Hepatocyte (in vitro differentiated cells): ENCODE results near the gene SLC25A4. TPM values are rescaled to one million over a fixed set of nuclear protein-coding genes. Genes with fewer than 3 reads are reported as not detected.

Experiments used
- DNase-seq: peaks from one replicate; pipeline ENCODE4 v3.0.0-alpha.2; 2016; ENCODE audit warnings: low spot score
- H2AFZ ChIP-seq: fragments of 200-600 bp; sonication (generic); 2 replicates; pipeline ENCODE4 v1.6.0; 2016; ENCODE audit warnings: antibody characterized with exemption, mild to moderate bottlenecking
- H3K27ac ChIP-seq: fragments of 200-600 bp; sonication (generic); 2 replicates; pipeline ENCODE4 v1.5.1; 2016; ENCODE audit warnings: mild to moderate bottlenecking
- H3K27me3 ChIP-seq: fragments of 200-600 bp; sonication (generic); 2 replicates; pipeline ENCODE4 v1.6.1; 2016
- H3K36me3 ChIP-seq: fragments of 200-600 bp; sonication (generic); replicated peaks from 2 replicates; pipeline ENCODE4 v1.5.1; 2016; ENCODE audit warnings: low read depth; ENCODE audit not compliant: insufficient read depth
- H3K4me1 ChIP-seq: fragments of 200-600 bp; sonication (generic); 2 replicates; pipeline ENCODE4 v1.5.1; 2016; ENCODE audit warnings: mild to moderate bottlenecking, moderate library complexity; ENCODE audit not compliant: insufficient read depth
- H3K4me2 ChIP-seq: fragments of 200-600 bp; sonication (generic); 2 replicates; pipeline ENCODE4 v1.6.0; 2016
- H3K4me3 ChIP-seq: fragments of 200-600 bp; sonication (generic); 2 replicates; pipeline ENCODE4 v1.5.1; 2016; ENCODE audit warnings: mild to moderate bottlenecking
- H3K79me2 ChIP-seq: fragments of 200-600 bp; sonication (generic); 2 replicates; pipeline ENCODE4 v1.6.0; 2017; ENCODE audit warnings: mild to moderate bottlenecking
- H3K9me2 ChIP-seq: fragments of 200-600 bp; sonication (generic); replicated peaks from 2 replicates; pipeline ENCODE4 v1.6.0; 2017; ENCODE audit warnings: mild to moderate bottlenecking; ENCODE audit not compliant: insufficient read depth
- H3K9me3 ChIP-seq: fragments of 200-600 bp; sonication (generic); 2 replicates; pipeline ENCODE4 v1.5.1; 2016; ENCODE audit warnings: low read depth, mild to moderate bottlenecking
- H4K20me1 ChIP-seq: fragments of 200-600 bp; sonication (generic); 2 replicates; pipeline ENCODE4 v1.6.0; 2016; ENCODE audit warnings: mild to moderate bottlenecking; ENCODE audit not compliant: insufficient read depth, poor library complexity, severe bottlenecking
- EZH2 ChIP-seq: fragments of 200-600 bp; sonication (generic); IDR thresholded peaks from 2 replicates; pipeline ENCODE4 v1.6.1; 2016; ENCODE audit warnings: antibody characterized with exemption, mild to moderate bottlenecking, borderline replicate concordance
- EZH2phosphoT487 ChIP-seq: fragments of 200-600 bp; sonication (generic); IDR thresholded peaks from one replicate; pipeline ENCODE4 v1.6.1; 2018; ENCODE audit warnings: antibody characterized with exemption, mild to moderate bottlenecking, low read depth, moderate library complexity; ENCODE audit not compliant: unreplicated experiment, severe bottlenecking
- WGBS: methylation state at CpG from one replicate; pipeline ENCODE4 v1.1.6; 2016; ENCODE audit warnings: low lambda C conversion rate; ENCODE audit errors: missing lambda C conversion rate; 5-methylcytosine and 5-hydroxymethylcytosine counted together
- polyA plus RNA-seq: library from polyadenylated mRNA; unstranded; fragments of >200 nt; fragmentation: Nextera tagmentation; extraction: Ambion mirVana; gene quantifications from 2 replicates; pipeline ENCODE4 v1.2.1, GENCODE V29; 2016
- total RNA-seq: library from RNA; depleted of rRNA; stranded (reverse); fragments of >200 nt; gene quantifications from 2 replicates; pipeline ENCODE4 v1.2.3, GENCODE V29; 2014
- TF ChIP-seq, protein P1 (sequence below): fragments of 200-600 bp; sonication (generic); IDR thresholded peaks from 2 replicates; pipeline ENCODE4 v1.5.1; 2016; ENCODE audit warnings: antibody characterized with exemption, mild to moderate bottlenecking; ENCODE audit not compliant: poor library complexity

The SLC25A4 gene
- total and polyA plus RNA-seq, 2 experiments from 2014 or later: 26.6 to 92.7 TPM

DNA sequence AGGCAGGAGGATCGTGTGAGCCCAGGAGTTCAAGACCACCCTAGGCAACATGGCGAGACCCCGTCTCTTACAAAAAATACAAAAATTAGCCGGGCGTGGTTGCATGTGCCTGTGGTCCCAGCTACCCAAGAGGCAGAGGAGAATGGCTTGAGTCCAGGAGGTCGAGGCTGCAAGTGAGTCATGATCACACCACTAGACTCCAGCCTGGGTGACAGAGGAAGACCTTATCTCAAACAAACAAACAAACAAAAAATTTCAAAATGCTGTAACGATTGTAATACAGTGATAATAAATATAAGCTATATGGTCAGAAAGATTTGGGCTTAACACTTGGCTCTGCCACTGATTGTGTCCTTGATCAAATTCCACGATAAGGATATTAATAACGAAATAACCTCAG lies 24.2 kb downstream of the SLC25A4 start:
- WGBS: 93% methylated on average over 9 of the region's 9 CpGs
- H3K36me3 ChIP-seq: no peaks in the 10 kb centered on the region
- no peak overlapping the region for H2AFZ ChIP-seq
- H4K20me1 ChIP-seq: no peaks in the 10 kb centered on the region
- H3K4me3 ChIP-seq: no peak overlapping the region
- H3K27ac ChIP-seq: no peak overlapping the region
- DNase-seq: no peak
- no peaks in the 10 kb centered on the region for H3K9me2 ChIP-seq
- H3K4me2 ChIP-seq: no peak overlapping the region
- H3K27me3 ChIP-seq: no peaks in the 10 kb centered on the region
- TF ChIP-seq, protein P1, sequence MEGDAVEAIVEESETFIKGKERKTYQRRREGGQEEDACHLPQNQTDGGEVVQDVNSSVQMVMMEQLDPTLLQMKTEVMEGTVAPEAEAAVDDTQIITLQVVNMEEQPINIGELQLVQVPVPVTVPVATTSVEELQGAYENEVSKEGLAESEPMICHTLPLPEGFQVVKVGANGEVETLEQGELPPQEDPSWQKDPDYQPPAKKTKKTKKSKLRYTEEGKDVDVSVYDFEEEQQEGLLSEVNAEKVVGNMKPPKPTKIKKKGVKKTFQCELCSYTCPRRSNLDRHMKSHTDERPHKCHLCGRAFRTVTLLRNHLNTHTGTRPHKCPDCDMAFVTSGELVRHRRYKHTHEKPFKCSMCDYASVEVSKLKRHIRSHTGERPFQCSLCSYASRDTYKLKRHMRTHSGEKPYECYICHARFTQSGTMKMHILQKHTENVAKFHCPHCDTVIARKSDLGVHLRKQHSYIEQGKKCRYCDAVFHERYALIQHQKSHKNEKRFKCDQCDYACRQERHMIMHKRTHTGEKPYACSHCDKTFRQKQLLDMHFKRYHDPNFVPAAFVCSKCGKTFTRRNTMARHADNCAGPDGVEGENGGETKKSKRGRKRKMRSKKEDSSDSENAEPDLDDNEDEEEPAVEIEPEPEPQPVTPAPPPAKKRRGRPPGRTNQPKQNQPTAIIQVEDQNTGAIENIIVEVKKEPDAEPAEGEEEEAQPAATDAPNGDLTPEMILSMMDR: no peak
- TF ChIP-seq EZH2phosphoT487 (no peak), EZH2 (no peak)
- no peaks in the 10 kb centered on the region for H3K79me2 ChIP-seq
- no peaks in the 10 kb centered on the region for H3K4me1 ChIP-seq
- no peaks in the 10 kb centered on the region for H3K9me3 ChIP-seq

DNA sequence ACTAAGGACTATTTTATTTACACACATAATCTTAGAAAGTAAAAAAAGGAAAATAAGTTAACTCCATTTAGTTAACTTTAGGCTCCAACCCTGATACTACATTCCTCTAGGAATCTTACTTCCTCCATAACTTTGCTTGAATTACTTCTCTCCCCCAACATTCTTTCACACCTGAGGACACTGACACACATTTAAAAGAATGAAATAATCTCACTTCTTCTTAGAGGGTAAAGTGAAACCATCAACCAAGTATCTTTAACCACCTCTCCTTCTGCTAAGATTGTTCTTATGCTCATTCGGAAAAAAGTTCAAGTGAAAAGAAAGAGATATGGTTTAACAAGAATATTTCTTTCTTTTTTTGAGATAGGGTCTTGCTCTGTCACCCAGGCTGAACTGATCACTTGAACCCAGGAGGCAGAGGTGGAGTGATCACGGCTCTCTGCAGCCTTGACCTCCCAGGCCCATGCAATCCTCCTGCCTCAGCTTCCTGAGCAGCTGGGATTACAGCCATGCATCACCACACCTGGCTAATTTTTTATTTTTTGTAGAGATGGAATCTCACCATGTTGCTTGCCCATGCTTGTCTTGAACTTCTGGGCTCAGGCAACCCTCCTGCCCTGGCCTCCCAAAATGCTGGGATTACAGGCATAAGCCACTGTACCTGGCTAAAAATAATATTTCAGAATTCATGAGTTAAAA lies 28.5 kb downstream of the SLC25A4 start:
- no peaks in the 10 kb centered on the region for H3K27me3 ChIP-seq
- H3K36me3 ChIP-seq: no peaks in the 10 kb centered on the region
- WGBS: 96% methylated on average over 2 of the region's 2 CpGs
- H3K27ac ChIP-seq: no peak overlapping the region
- H3K4me3 ChIP-seq: no peak overlapping the region
- no peaks in the 10 kb centered on the region for H4K20me1 ChIP-seq
- H3K9me3 ChIP-seq: no peaks in the 10 kb centered on the region
- no peak overlapping the region for H3K4me2 ChIP-seq
- DNase-seq: no peak
- H3K9me2 ChIP-seq: no peaks in the 10 kb centered on the region
- H2AFZ ChIP-seq: no peak overlapping the region
- no peaks in the 10 kb centered on the region for H3K4me1 ChIP-seq
- TF ChIP-seq, protein P1: no peak
- TF ChIP-seq EZH2 (no peak), EZH2phosphoT487 (no peak)
- no peaks in the 10 kb centered on the region for H3K79me2 ChIP-seq

DNA sequence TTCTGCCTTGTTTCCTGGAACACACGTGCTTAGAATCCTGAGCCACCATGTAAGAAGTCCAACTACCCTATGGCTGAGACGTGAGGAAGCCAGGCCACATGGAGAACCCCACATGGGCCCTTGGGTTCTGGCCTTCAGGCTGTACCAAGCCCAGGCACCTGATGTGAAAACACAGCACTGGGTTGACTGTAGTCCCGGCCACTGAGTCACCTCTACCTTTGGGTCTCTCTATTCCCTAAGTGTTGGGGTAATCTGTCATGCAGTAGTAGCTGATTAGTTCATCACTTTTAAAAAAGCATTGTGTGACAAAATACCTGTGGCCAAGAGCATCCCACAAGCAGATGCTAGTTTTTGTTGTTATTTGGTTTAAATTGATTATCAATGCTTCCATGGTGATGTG lies 36.4 kb downstream of the SLC25A4 start:
- Histone ChIP-seq H3K79me2 (peaks cover 15% of the 10 kb centered on the region), H3K9me2 (no peaks in the 10 kb centered on the region), H3K36me3 (no peaks in the 10 kb centered on the region), H3K4me3 (no peak overlapping the region), H3K4me2 (no peak overlapping the region), H3K9me3 (no peaks in the 10 kb centered on the region), H3K4me1 (no peaks in the 10 kb centered on the region), H3K27ac (no peak overlapping the region), H3K27me3 (no peaks in the 10 kb centered on the region), H4K20me1 (no peaks in the 10 kb centered on the region), H2AFZ (no peak overlapping the region)
- 100% methylated on average over 3 of the region's 3 CpGs for WGBS
- no peak for DNase-seq
- TF ChIP-seq, protein P1: no peak
- TF ChIP-seq EZH2phosphoT487: no peak
- no peak for TF ChIP-seq EZH2
